ENCODE results near the gene ARHGEF16.

The ARHGEF16 gene

GRCh38 chr1:3439346-3440299 lies 14.8 kb upstream of the ARHGEF16 start:
- no peaks in the 10 kb centered on the region for H3K9me3 ChIP-seq (replicated peaks in 1 of 11)
- no peaks in the 10 kb centered on the region; a peak in 1 of 20 replicates for H3K4me1 ChIP-seq
- peaks cover 0 to 35% (median 14%) of the 10 kb centered on the region in 11 experiments; a peak in 12 of 22 replicates for H3K27me3 ChIP-seq
- peaks cover 0 to 15% (median 0%) of the 10 kb centered on the region in 11 experiments; a peak in 5 of 22 replicates for H4K20me1 ChIP-seq
- no peak overlapping the region for H3K4me3 ChIP-seq
- TF ChIP-seq Cebpa-rat (IDR thresholded peaks at IDR 0.05), result no peak
- H3K4me2 ChIP-seq, result no peak overlapping the region
- H3K36me3 ChIP-seq, result no peaks in the 10 kb centered on the region
- H3K27ac ChIP-seq, result no peak overlapping the region
- H3K9ac ChIP-seq, result no peak overlapping the region

GRCh38 chr1:3440300-3440681 lies 14.2 kb upstream of the ARHGEF16 start:
- Histone ChIP-seq H3K9ac (no peak overlapping the region), H3K36me3 (no peaks in the 10 kb centered on the region), H4K20me1 (peaks cover 0 to 12% (median 0%) of the 10 kb centered on the region in 11 experiments; a peak in 3 of 22 replicates), H3K4me3 (no peak overlapping the region), H3K4me2 (no peak overlapping the region), H3K27me3 (peaks cover 0 to 29% (median 7%) of the 10 kb centered on the region in 11 experiments; a peak in 12 of 22 replicates), H3K4me1 (no peaks in the 10 kb centered on the region; a peak in 1 of 20 replicates), H3K27ac (no peak overlapping the region), H3K9me3 (replicated peaks in 1 of 11) (peaks cover 0 to under 1% (median 0%) of the 10 kb centered on the region in 11 experiments; a peak in 2 of 22 replicates)
- no peak for TF ChIP-seq Cebpa-rat (IDR thresholded peaks at IDR 0.05)

- TF ChIP-seq Cebpa-rat (IDR thresholded peaks at IDR 0.05), result no peak
- Histone ChIP-seq H3K4me1 (no peaks in the 10 kb centered on the region; a peak in 1 of 20 replicates), H4K20me1 (peaks cover 0 to 12% (median 0%) of the 10 kb centered on the region in 11 experiments; a peak in 3 of 22 replicates), H3K9ac (no peak overlapping the region; a peak in 1 of 22 replicates), H3K27ac (no peak overlapping the region), H3K36me3 (no peaks in the 10 kb centered on the region), H3K4me2 (no peak overlapping the region), H3K9me3 (replicated peaks in 1 of 11) (peaks cover 2 to 6% (median 4%) of the 10 kb centered on the region in 11 experiments; a peak in 15 of 22 replicates), H3K27me3 (peaks cover 0 to 23% (median 1%) of the 10 kb centered on the region in 11 experiments; a peak in 9 of 22 replicates), H3K4me3 (no peak overlapping the region)
Observed at GRCh38 chr1:3440711-3441409, 13.6 kb upstream of the ARHGEF16 start.

- no peak overlapping the region for H3K4me2 ChIP-seq
- peaks cover 0 to 17% (median 0%) of the 10 kb centered on the region in 11 experiments; a peak in 6 of 22 replicates for H3K27me3 ChIP-seq
- H3K9ac ChIP-seq, result no peak overlapping the region
- H3K27ac ChIP-seq, result no peak overlapping the region
- H4K20me1 ChIP-seq, result peaks cover 0 to 11% (median 0%) of the 10 kb centered on the region in 11 experiments; a peak in 3 of 22 replicates
- peaks cover 7 to 12% (median 9%) of the 10 kb centered on the region in 11 experiments; a peak in 19 of 22 replicates for H3K9me3 ChIP-seq (replicated peaks in 1 of 11)
- no peaks in the 10 kb centered on the region for H3K36me3 ChIP-seq
- no peaks in the 10 kb centered on the region; a peak in 1 of 20 replicates for H3K4me1 ChIP-seq
- TF ChIP-seq Cebpa-rat (IDR thresholded peaks at IDR 0.05), result no peak
- no peak overlapping the region for H3K4me3 ChIP-seq
Observed at GRCh38 chr1:3441410-3441847, 13.0 kb upstream of the ARHGEF16 start.

DNA sequence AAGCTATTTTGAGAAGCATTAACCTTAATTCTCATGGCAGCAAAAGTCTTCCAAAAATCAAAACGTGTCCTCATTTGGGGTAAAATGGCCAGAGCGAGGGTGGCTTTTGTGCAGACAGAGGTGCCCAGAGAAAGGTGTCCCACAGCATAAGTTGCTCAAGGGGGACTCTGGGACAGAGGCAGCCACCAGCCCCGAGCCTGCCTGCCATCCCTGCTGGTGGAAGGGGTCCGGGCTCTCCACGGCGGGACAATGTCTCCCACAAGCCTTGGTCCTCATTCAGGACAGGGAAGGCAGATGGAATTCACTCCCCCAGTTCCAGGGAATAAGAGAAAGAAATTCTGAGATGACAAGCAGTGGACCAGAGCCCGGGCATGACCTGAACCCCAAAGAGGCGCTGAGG lies 12.6 kb upstream of the ARHGEF16 start:
- no peak overlapping the region for H3K4me3 ChIP-seq
- peaks cover 0 to 14% (median 0%) of the 10 kb centered on the region in 11 experiments; a peak in 6 of 22 replicates for H3K27me3 ChIP-seq
- H3K9me3 ChIP-seq (replicated peaks in 1 of 11), result peaks cover 9 to 15% (median 14%) of the 10 kb centered on the region in 11 experiments; a peak in 19 of 22 replicates
- H3K4me1 ChIP-seq, result no peaks in the 10 kb centered on the region; a peak in 1 of 20 replicates
- TF ChIP-seq Cebpa-rat (IDR thresholded peaks at IDR 0.05), result no peak
- no peak overlapping the region for H3K27ac ChIP-seq
- no peak overlapping the region for H3K9ac ChIP-seq
- peaks cover 0 to 7% (median 0%) of the 10 kb centered on the region in 11 experiments; a peak in 3 of 22 replicates for H4K20me1 ChIP-seq
- H3K36me3 ChIP-seq, result no peaks in the 10 kb centered on the region
- no peak overlapping the region for H3K4me2 ChIP-seq

- Histone ChIP-seq H3K27me3 (peaks cover 0 to 14% (median 0%) of the 10 kb centered on the region in 11 experiments; a peak in 6 of 22 replicates), H3K27ac (no peak overlapping the region), H3K36me3 (no peaks in the 10 kb centered on the region), H3K4me3 (no peak overlapping the region), H3K4me1 (no peaks in the 10 kb centered on the region; a peak in 1 of 20 replicates), H3K4me2 (no peak overlapping the region), H3K9ac (no peak overlapping the region), H3K9me3 (replicated peaks in 1 of 11) (peaks cover 11 to 19% (median 15%) of the 10 kb centered on the region in 11 experiments; a peak in 21 of 22 replicates), H4K20me1 (peaks cover 0 to 5% (median 0%) of the 10 kb centered on the region in 11 experiments; a peak in 2 of 22 replicates)
- TF ChIP-seq Cebpa-rat (IDR thresholded peaks at IDR 0.05), result no peak
Observed at GRCh38 chr1:3442331-3442730, 12.1 kb upstream of the ARHGEF16 start.

- H3K27me3 ChIP-seq, result peaks cover 0 to 14% (median 0%) of the 10 kb centered on the region in 11 experiments; a peak in 6 of 22 replicates
- TF ChIP-seq Cebpa-rat (IDR thresholded peaks at IDR 0.05), result no peak
Observed at GRCh38 chr1:3442901-3443300, 11.6 kb upstream of the ARHGEF16 start.

DNA sequence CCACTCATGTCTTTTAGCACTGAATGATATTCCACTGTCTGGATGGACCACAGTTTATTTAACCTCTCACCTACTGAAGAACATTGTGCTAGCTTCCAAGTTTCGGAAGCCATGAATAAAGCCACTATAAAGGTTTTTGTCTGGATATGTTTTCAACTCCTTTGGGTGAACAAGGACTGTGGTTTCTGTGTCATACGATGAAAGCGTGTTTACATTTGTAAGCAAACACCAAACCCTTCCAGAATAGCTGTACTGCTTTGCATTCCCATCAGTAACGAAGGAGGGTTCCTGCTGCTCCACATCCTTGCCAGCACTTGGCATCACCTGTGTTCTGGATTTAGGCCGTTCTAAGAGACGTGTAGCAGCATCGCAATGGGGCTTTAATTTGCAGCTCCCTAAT lies 10.7 kb upstream of the ARHGEF16 start:
- Histone ChIP-seq H3K27ac (no peak overlapping the region), H3K27me3 (peaks cover 0 to 14% (median 0%) of the 10 kb centered on the region in 11 experiments; a peak in 6 of 22 replicates), H3K9me3 (replicated peaks in 1 of 11) (peaks cover 19 to 30% (median 25%) of the 10 kb centered on the region in 11 experiments), H3K4me2 (no peak overlapping the region), H3K9ac (no peak overlapping the region), H4K20me1 (peaks cover 0 to 4% (median 0%) of the 10 kb centered on the region in 11 experiments; a peak in 1 of 22 replicates), H3K4me3 (no peak overlapping the region), H3K4me1 (no peaks in the 10 kb centered on the region; a peak in 1 of 20 replicates), H3K36me3 (no peaks in the 10 kb centered on the region)
- no peak for TF ChIP-seq Cebpa-rat (IDR thresholded peaks at IDR 0.05)

More at GRCh38 chr1:3442901-3443300, 11.6 kb upstream of the ARHGEF16 start:
- Histone ChIP-seq H4K20me1 (peaks cover 0 to 5% (median 0%) of the 10 kb centered on the region in 11 experiments; a peak in 1 of 22 replicates), H3K4me2 (no peak overlapping the region), H3K9me3 (replicated peaks in 1 of 11) (peaks cover 17 to 25% (median 20%) of the 10 kb centered on the region in 11 experiments), H3K4me1 (no peaks in the 10 kb centered on the region; a peak in 1 of 20 replicates), H3K4me3 (no peak overlapping the region), H3K27ac (no peak overlapping the region), H3K36me3 (no peaks in the 10 kb centered on the region), H3K9ac (no peak overlapping the region)

Data from BLaER1 treated with 17β-estradiol and CSF1 and Interleukin-3, amounts not matched to agents 10 nM and 100 nM (cell line).